ENCODE data around the gene LRRC53. TPM values are rescaled to one million over a fixed set of nuclear protein-coding genes. Genes with fewer than 3 reads are reported as not detected.

LRRC53 gene
- total RNA-seq, 1 experiment from 2014 or later, result not detected

GRCh38 chr1:74485622-74486021 lies 26.8 kb downstream of the LRRC53 start:
- no peaks in the 10 kb centered on the region for H3K9me2 ChIP-seq (replicated peaks; ENCODE audit: insufficient read depth, low read length)
- no peaks in the 10 kb centered on the region for H3K9me3 ChIP-seq (ENCODE audit: low read length)
- no peak overlapping the region for H2AFZ ChIP-seq (ENCODE audit: low read length)
- no peak overlapping the region for H3K4me2 ChIP-seq (ENCODE audit: low read depth, low read length, poor library complexity, severe bottlenecking)
- H4K20me1 ChIP-seq (ENCODE audit: insufficient read depth, low read depth, low read length), result no peaks in the 10 kb centered on the region
- no peaks in the 10 kb centered on the region for H3K79me2 ChIP-seq (ENCODE audit: low read length)
- H3K9ac ChIP-seq (ENCODE audit: low read length), result no peak overlapping the region
- no peak for DNase-seq
- no peaks in the 10 kb centered on the region for H3K36me3 ChIP-seq (ENCODE audit: insufficient read depth, low read length)
- H3K27me3 ChIP-seq (ENCODE audit: low read length), result no peaks in the 10 kb centered on the region
- no peak overlapping the region for H3K27ac ChIP-seq (ENCODE audit: low read length)
- no peak overlapping the region for H3K4me3 ChIP-seq (ENCODE audit: low read length)
- peaks cover 6% of the 10 kb centered on the region for H3K4me1 ChIP-seq (ENCODE audit: low read length)

DNA sequence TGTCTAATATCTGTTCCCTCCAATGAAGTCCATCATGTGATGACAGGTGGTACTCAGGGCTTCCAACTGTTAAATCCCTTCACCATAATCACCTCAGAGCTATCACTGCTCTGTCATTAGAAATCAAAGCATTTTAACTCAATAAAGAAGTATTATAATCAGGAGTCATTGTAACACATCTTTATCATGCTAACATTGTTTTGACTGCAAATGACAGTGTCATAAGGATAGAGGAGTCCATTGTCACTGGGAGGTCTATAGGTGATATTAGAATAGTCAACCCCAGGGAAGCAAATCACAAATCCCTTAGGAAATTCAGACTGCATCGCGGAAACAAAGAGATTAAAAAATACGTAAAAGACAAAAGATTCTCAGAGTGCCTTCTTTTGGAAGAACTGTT lies 30.8 kb downstream of the LRRC53 start:
- Histone ChIP-seq H3K36me3 (ENCODE audit: insufficient read depth, low read length) (no peaks in the 10 kb centered on the region), H3K4me2 (ENCODE audit: low read depth, low read length, poor library complexity, severe bottlenecking) (no peak overlapping the region), H3K9me2 (replicated peaks; ENCODE audit: insufficient read depth, low read length) (no peaks in the 10 kb centered on the region), H3K9me3 (ENCODE audit: low read length) (no peaks in the 10 kb centered on the region), H3K9ac (ENCODE audit: low read length) (no peak overlapping the region), H3K4me3 (ENCODE audit: low read length) (no peak overlapping the region), H4K20me1 (ENCODE audit: insufficient read depth, low read depth, low read length) (no peaks in the 10 kb centered on the region), H3K79me2 (ENCODE audit: low read length) (no peaks in the 10 kb centered on the region), H3K4me1 (ENCODE audit: low read length) (no peaks in the 10 kb centered on the region), H2AFZ (ENCODE audit: low read length) (no peak overlapping the region), H3K27ac (ENCODE audit: low read length) (no peak overlapping the region), H3K27me3 (ENCODE audit: low read length) (no peaks in the 10 kb centered on the region)
- no peak for DNase-seq

GRCh38 chr1:74480068-74480467 lies 32.3 kb downstream of the LRRC53 start:
- Histone ChIP-seq H3K36me3 (ENCODE audit: insufficient read depth, low read length) (no peaks in the 10 kb centered on the region), H3K9ac (ENCODE audit: low read length) (no peak overlapping the region), H3K27ac (ENCODE audit: low read length) (no peak overlapping the region), H2AFZ (ENCODE audit: low read length) (no peak overlapping the region), H3K79me2 (ENCODE audit: low read length) (no peaks in the 10 kb centered on the region), H3K9me3 (ENCODE audit: low read length) (no peaks in the 10 kb centered on the region), H3K4me3 (ENCODE audit: low read length) (no peak overlapping the region), H3K9me2 (replicated peaks; ENCODE audit: insufficient read depth, low read length) (no peaks in the 10 kb centered on the region), H3K27me3 (ENCODE audit: low read length) (no peaks in the 10 kb centered on the region), H3K4me2 (ENCODE audit: low read depth, low read length, poor library complexity, severe bottlenecking) (no peak overlapping the region), H3K4me1 (ENCODE audit: low read length) (no peaks in the 10 kb centered on the region), H4K20me1 (ENCODE audit: insufficient read depth, low read depth, low read length) (no peaks in the 10 kb centered on the region)
- DNase-seq, result no peak

GRCh38 chr1:74478979-74479378 lies 33.4 kb downstream of the LRRC53 start:
- H3K9me3 ChIP-seq (ENCODE audit: low read length), result no peaks in the 10 kb centered on the region
- no peaks in the 10 kb centered on the region for H3K4me1 ChIP-seq (ENCODE audit: low read length)
- H3K9me2 ChIP-seq (replicated peaks; ENCODE audit: insufficient read depth, low read length), result no peaks in the 10 kb centered on the region
- no peaks in the 10 kb centered on the region for H4K20me1 ChIP-seq (ENCODE audit: insufficient read depth, low read depth, low read length)
- no peak overlapping the region for H3K9ac ChIP-seq (ENCODE audit: low read length)
- H3K36me3 ChIP-seq (ENCODE audit: insufficient read depth, low read length), result no peaks in the 10 kb centered on the region
- no peak overlapping the region for H3K4me3 ChIP-seq (ENCODE audit: low read length)
- no peak overlapping the region for H2AFZ ChIP-seq (ENCODE audit: low read length)
- no peak overlapping the region for H3K4me2 ChIP-seq (ENCODE audit: low read depth, low read length, poor library complexity, severe bottlenecking)
- DNase-seq, result no peak
- H3K27ac ChIP-seq (ENCODE audit: low read length), result no peak overlapping the region
- H3K27me3 ChIP-seq (ENCODE audit: low read length), result no peaks in the 10 kb centered on the region
- no peaks in the 10 kb centered on the region for H3K79me2 ChIP-seq (ENCODE audit: low read length)

DNA sequence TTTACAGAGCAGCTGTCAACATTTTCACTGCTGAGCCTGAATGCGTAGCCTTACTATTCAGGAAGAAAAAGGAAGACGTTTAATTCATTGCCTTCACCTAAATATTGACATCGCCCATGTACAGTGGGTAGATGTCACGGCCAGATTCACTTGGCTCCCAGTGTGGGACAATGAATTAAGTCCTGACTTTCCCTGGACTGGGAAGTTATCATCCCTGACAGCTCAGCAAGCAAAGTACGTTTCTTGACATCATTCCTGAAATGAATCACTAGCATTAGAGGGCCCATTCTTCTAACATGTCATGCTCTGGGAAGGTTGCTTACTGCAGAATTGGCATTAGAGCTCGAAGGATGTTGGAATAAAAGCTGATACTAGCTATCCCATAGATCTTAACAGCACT lies 37.8 kb downstream of the LRRC53 start:
- no peaks in the 10 kb centered on the region for H3K36me3 ChIP-seq (ENCODE audit: insufficient read depth, low read length)

DNA sequence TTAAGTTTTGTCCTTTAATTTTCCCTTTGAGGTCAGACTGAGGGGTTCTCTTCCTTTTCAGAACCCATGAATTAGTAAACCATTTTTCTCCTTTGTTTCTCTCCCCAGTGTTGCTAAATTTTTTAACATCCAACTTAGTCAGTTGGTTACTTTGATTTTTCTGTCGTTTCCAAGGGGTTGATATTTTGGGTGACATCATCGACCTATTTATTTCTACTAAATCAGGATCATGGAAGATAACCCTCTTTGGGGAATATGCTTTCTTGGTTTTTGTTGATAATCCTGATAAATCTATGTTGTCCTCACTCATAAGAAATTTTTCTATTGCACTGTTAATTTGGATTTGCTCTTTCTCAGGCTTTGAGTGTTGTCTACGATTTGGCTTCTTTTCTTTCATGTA lies 40.9 kb downstream of the LRRC53 start:
- H4K20me1 ChIP-seq (ENCODE audit: insufficient read depth, low read depth, low read length), result no peaks in the 10 kb centered on the region
- H3K9me2 ChIP-seq (replicated peaks; ENCODE audit: insufficient read depth, low read length), result no peaks in the 10 kb centered on the region
- H3K4me1 ChIP-seq (ENCODE audit: low read length), result no peaks in the 10 kb centered on the region
- no peak overlapping the region for H3K27ac ChIP-seq (ENCODE audit: low read length)
- no peaks in the 10 kb centered on the region for H3K36me3 ChIP-seq (ENCODE audit: insufficient read depth, low read length)
- no peaks in the 10 kb centered on the region for H3K79me2 ChIP-seq (ENCODE audit: low read length)
- no peak for DNase-seq
- H2AFZ ChIP-seq (ENCODE audit: low read length), result no peak overlapping the region
- no peak overlapping the region for H3K4me2 ChIP-seq (ENCODE audit: low read depth, low read length, poor library complexity, severe bottlenecking)
- no peaks in the 10 kb centered on the region for H3K9me3 ChIP-seq (ENCODE audit: low read length)
- H3K27me3 ChIP-seq (ENCODE audit: low read length), result no peaks in the 10 kb centered on the region
- no peak overlapping the region for H3K9ac ChIP-seq (ENCODE audit: low read length)
- no peak overlapping the region for H3K4me3 ChIP-seq (ENCODE audit: low read length)

More for the DNA sequence above, 37.8 kb downstream of the LRRC53 start:
- Histone ChIP-seq H3K79me2 (ENCODE audit: low read length) (no peaks in the 10 kb centered on the region), H3K4me2 (ENCODE audit: low read depth, low read length, poor library complexity, severe bottlenecking) (no peak overlapping the region), H4K20me1 (ENCODE audit: insufficient read depth, low read depth, low read length) (no peaks in the 10 kb centered on the region), H2AFZ (ENCODE audit: low read length) (no peak overlapping the region), H3K9me2 (replicated peaks; ENCODE audit: insufficient read depth, low read length) (no peaks in the 10 kb centered on the region), H3K9ac (ENCODE audit: low read length) (no peak overlapping the region), H3K27ac (ENCODE audit: low read length) (no peak overlapping the region), H3K27me3 (ENCODE audit: low read length) (no peaks in the 10 kb centered on the region), H3K9me3 (ENCODE audit: low read length) (no peaks in the 10 kb centered on the region), H3K4me1 (ENCODE audit: low read length) (no peaks in the 10 kb centered on the region), H3K4me3 (ENCODE audit: low read length) (no peak overlapping the region)
- no peak for DNase-seq

DNA sequence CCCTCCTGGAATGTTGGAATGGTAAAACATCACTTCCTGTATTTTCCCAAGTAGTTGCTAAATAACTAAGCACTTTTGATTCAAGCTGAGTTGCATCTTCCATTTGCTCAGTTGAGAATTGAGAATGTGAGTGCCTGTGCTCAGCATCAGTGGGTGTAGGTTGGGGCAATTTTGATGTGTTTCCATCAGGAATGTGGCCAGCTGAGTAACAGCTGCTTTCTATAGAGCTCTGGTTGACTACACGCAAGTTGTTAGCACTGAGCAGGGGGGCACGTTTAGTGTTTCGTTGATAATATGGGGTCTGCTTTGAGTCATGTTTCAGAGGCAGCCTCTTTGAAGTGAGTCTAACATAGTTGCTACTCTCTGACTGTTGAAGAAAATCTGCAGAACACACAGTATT lies 41.5 kb downstream of the LRRC53 start:
- H3K4me2 ChIP-seq (ENCODE audit: low read depth, low read length, poor library complexity, severe bottlenecking), result no peak overlapping the region
- H3K4me1 ChIP-seq (ENCODE audit: low read length), result no peaks in the 10 kb centered on the region
- no peaks in the 10 kb centered on the region for H3K9me2 ChIP-seq (replicated peaks; ENCODE audit: insufficient read depth, low read length)
- H3K27me3 ChIP-seq (ENCODE audit: low read length), result no peaks in the 10 kb centered on the region
- H3K27ac ChIP-seq (ENCODE audit: low read length), result no peak overlapping the region
- H3K9me3 ChIP-seq (ENCODE audit: low read length), result no peaks in the 10 kb centered on the region
- no peaks in the 10 kb centered on the region for H4K20me1 ChIP-seq (ENCODE audit: insufficient read depth, low read depth, low read length)
- DNase-seq, result no peak
- no peaks in the 10 kb centered on the region for H3K36me3 ChIP-seq (ENCODE audit: insufficient read depth, low read length)
- no peak overlapping the region for H3K9ac ChIP-seq (ENCODE audit: low read length)
- no peak overlapping the region for H2AFZ ChIP-seq (ENCODE audit: low read length)
- no peaks in the 10 kb centered on the region for H3K79me2 ChIP-seq (ENCODE audit: low read length)
- H3K4me3 ChIP-seq (ENCODE audit: low read length), result no peak overlapping the region

DNA sequence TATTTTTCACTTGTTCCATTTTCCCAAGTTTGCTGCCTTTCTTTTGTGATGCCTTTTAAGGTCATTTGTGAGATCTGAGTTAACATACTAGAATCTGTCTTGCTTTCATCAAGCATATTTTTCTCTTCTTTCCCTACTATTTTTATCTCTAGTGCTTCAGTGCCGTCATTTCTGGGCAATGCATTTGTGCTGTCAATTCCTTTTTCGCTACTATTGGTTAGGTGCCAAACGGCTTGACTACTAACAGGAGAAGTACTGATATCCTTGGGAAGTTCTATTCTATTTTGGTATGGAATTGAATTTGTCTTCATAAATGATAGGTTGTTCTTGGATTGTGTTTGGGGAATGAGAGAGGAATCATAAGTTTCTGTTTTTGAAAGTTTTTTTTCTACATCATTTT lies 42.2 kb downstream of the LRRC53 start:
- Histone ChIP-seq H2AFZ (ENCODE audit: low read length) (no peak overlapping the region), H3K4me1 (ENCODE audit: low read length) (no peaks in the 10 kb centered on the region), H3K27me3 (ENCODE audit: low read length) (no peaks in the 10 kb centered on the region), H4K20me1 (ENCODE audit: insufficient read depth, low read depth, low read length) (no peaks in the 10 kb centered on the region), H3K36me3 (ENCODE audit: insufficient read depth, low read length) (no peaks in the 10 kb centered on the region), H3K4me3 (ENCODE audit: low read length) (no peak overlapping the region), H3K9me2 (replicated peaks; ENCODE audit: insufficient read depth, low read length) (no peaks in the 10 kb centered on the region), H3K27ac (ENCODE audit: low read length) (no peak overlapping the region), H3K9ac (ENCODE audit: low read length) (no peak overlapping the region), H3K9me3 (ENCODE audit: low read length) (no peaks in the 10 kb centered on the region), H3K4me2 (ENCODE audit: low read depth, low read length, poor library complexity, severe bottlenecking) (no peak overlapping the region), H3K79me2 (ENCODE audit: low read length) (no peaks in the 10 kb centered on the region)
- DNase-seq, result no peak

DNA sequence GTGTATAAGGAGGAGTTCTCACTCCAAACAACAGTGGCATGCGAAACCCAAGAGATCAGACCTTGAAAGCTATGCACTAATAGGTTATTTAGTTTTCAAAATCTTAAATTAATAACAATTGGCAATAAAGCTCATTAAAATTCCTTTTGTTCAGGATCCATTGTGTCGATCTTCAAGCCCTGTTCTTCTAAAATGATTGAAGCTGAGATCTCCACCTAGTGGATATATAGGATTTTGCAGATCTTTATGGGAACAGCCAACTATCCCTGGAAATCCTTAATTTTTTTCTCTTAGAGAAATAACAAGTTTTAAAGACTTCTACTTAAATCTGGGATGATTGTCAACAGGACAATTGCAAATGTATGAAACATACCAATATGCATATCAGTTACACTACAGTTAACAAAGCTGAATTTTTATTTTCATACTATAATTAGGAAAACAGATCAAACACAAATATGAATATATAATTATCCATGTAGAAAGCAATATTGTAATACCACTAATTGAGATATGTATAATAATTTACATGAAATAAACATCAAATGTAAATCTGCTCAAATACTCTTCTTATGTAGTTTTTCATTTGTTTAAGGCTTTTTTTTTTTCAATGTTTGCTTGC lies 43.3 kb downstream of the LRRC53 start:
- Histone ChIP-seq H2AFZ (ENCODE audit: low read length) (no peak overlapping the region), H3K36me3 (ENCODE audit: insufficient read depth, low read length) (no peaks in the 10 kb centered on the region), H4K20me1 (ENCODE audit: insufficient read depth, low read depth, low read length) (no peaks in the 10 kb centered on the region), H3K4me1 (ENCODE audit: low read length) (no peaks in the 10 kb centered on the region), H3K27ac (ENCODE audit: low read length) (no peak overlapping the region), H3K4me3 (ENCODE audit: low read length) (no peak overlapping the region), H3K9me2 (replicated peaks; ENCODE audit: insufficient read depth, low read length) (no peaks in the 10 kb centered on the region), H3K27me3 (ENCODE audit: low read length) (no peaks in the 10 kb centered on the region), H3K9ac (ENCODE audit: low read length) (no peak overlapping the region), H3K9me3 (ENCODE audit: low read length) (no peaks in the 10 kb centered on the region), H3K79me2 (ENCODE audit: low read length) (no peaks in the 10 kb centered on the region), H3K4me2 (ENCODE audit: low read depth, low read length, poor library complexity, severe bottlenecking) (no peak overlapping the region)
- peak; percentile 76 for DNase-seq

Measured in Karpas-422 (cell line).